HG02885 (cell line): ENCODE data around the gene LYPD6B.

Experiments used
- ATAC-seq: cut with Tn5 transposase; IDR thresholded peaks from one replicate; pipeline ENCODE4 v1.9.1; 2021; ENCODE audit warnings: mild to moderate bottlenecking; ENCODE audit not compliant: unreplicated experiment, poor library complexity

LYPD6B gene

GRCh38 chr2:149009576-149010461, 28.7 kb upstream of the LYPD6B start:
- ATAC-seq: no peak

GRCh38 chr2:149012545-149012944, 26.0 kb upstream of the LYPD6B start:
- no peak for ATAC-seq

DNA sequence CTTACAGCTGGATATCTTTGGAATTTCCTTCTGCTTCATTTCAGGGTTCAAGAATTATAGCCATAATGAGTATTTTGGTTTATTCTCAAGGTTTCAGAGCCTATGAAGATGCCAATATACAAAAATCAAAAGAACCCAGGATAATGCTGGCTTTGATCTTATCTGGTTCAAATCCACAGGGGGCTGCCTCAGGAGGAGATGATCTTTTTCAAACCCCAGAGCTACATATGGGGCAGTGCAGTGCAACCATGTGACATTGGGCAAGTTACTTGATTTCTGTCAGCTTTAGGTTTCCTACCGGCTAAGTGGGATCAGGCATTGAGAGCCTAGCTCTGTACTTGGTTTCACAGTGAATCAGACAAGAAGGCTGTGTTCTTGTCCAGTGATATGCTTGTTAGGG, 23.0 kb upstream of the LYPD6B start:
- ATAC-seq: no peak

GRCh38 chr2:149015926-149016563, 22.5 kb upstream of the LYPD6B start:
- no peak for ATAC-seq

GRCh38 chr2:149017116-149017985, 21.1 kb upstream of the LYPD6B start:
- ATAC-seq: peak; percentile 25

- no peak for ATAC-seq
Measured at GRCh38 chr2:149018981-149019380, 19.5 kb upstream of the LYPD6B start.

- no peak for ATAC-seq
Measured at GRCh38 chr2:149019768-149020167, 18.7 kb upstream of the LYPD6B start.

- peak; percentile 39 for ATAC-seq
Measured at GRCh38 chr2:149020432-149020851, 18.1 kb upstream of the LYPD6B start.

DNA sequence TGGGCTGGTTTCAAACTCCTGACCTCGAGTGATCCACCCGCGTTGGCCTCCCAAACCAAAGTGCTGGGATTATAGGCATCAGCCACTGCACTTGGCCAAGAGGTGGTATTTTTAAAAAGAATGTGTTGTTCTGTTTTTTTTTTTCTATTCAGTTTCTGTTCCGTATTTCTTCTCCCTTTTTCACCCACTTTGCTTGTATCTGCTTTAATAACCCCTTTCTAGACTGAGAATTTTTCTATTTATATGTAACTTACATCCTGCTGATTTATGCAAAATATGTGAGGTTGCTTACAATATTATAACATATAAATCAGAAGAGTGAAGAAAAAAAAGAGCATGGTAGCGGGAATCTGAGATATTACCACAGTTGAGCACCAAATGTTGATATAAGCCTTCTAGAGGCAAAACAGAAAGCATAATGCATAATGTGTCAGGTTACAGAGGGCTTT, 17.2 kb upstream of the LYPD6B start:
- ATAC-seq: peak; percentile 66

- ATAC-seq: peak; percentile 61
Measured at GRCh38 chr2:149021761-149022160, 16.7 kb upstream of the LYPD6B start.

- ATAC-seq: no peak
Measured at GRCh38 chr2:149023091-149023490, 15.4 kb upstream of the LYPD6B start.

GRCh38 chr2:149027590-149028250, 10.8 kb upstream of the LYPD6B start:
- no peak for ATAC-seq

GRCh38 chr2:149028377-149028776, 10.1 kb upstream of the LYPD6B start:
- ATAC-seq: no peak

- no peak for ATAC-seq
Measured at GRCh38 chr2:149028891-149029290, 9.6 kb upstream of the LYPD6B start.

- no peak for ATAC-seq
Measured at GRCh38 chr2:149029307-149029965, 9.1 kb upstream of the LYPD6B start.

DNA sequence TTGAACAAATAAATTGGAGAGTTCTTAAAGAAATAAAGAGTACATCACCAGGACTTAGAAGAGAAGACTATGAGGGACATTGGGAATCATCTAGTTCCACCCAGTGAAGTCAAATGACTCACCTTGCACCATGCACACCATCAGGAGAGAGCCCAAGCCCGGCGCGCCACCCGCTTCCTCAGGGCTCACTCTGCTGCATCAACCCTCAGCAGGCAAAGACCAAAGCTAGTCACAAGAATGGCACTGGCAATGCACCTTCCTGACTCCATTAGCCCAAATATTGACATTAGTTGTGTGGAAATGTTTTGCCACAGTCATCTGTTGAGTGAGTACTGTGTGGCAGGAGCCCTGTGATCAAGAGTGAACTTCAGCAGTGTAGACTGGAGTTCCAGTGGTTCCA, 7.1 kb upstream of the LYPD6B start:
- no peak for ATAC-seq

GRCh38 chr2:149033716-149034115, 4.8 kb upstream of the LYPD6B start:
- ATAC-seq: no peak

DNA sequence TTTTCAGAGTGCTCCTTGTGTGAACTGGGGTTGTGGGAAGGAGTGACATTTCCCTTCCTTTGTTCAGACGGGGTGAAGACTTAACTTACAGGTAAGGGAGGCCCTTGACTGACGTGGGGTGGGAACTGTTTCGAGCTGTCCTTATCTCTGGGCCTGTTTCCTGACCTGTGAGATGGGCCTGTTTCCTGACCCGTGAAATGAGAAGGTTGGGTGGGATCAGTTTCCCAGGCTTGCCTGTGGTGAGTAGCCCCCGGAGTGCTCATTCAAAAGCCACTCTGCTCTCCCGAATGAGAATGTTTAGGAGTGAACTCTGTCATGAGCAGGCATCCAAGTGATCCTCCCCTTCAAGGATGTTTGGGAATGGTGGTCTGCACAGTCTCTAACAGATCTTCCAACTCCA, 4.1 kb upstream of the LYPD6B start:
- ATAC-seq: no peak

DNA sequence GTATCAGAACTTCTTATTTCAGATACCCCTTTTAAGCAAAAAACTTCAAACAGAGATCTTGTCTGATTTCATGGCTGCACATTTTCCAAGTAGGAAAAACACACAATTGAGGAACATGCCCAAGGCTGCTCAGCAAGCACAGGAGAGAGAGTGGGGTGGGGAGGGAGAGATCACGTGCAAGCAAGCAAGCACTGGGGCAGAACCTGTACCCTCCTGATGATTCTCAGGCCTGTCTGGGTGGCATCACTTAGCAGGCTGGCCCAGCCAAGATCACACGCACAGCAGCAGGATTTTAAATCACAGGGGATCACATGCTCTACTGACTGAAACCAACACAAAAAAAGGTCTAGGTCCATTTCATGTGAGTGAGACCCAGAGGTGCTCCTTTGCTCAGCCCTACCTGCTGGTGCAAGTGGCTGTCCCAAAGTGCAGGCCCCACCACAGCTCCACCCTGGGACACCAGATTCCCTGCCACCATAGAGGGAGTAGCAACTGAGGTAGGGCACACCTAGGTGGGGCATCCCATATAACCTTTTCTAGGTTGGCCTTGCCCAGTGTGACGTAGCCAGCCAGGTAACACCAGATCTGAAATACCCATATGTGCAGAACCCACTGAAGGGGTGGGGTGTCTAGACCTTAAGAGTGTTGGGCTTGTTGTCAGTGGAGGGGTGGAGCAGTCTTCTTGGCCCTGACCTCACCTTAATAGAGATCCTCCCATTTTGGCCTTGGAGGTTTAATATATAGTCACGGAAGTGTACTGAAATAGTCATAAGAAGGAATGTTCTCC, 1.8 kb upstream of the LYPD6B start:
- ATAC-seq: no peak
